Brain microvascular endothelial cell (primary cell): Measurements from ENCODE around the gene ALDH16A1.

Experiments
- DNase-seq: peaks from one replicate; pipeline ENCODE4 v3.0.0-alpha.2; 2020
- H3K27ac ChIP-seq: fragments of 250-450 bp; sonication (Bioruptor Pico); 2 replicates; pipeline ENCODE4 v1.5.1; 2020; ENCODE audit warnings: mild to moderate bottlenecking, moderate library complexity
- H3K27me3 ChIP-seq: fragments of 250-450 bp; sonication (Bioruptor Pico); replicated peaks from 2 replicates; pipeline ENCODE4 v1.5.1; 2020; ENCODE audit warnings: mild to moderate bottlenecking
- H3K36me3 ChIP-seq: fragments of 250-450 bp; sonication (Bioruptor Pico); replicated peaks from 2 replicates; pipeline ENCODE4 v1.5.1; 2020; ENCODE audit warnings: mild to moderate bottlenecking
- H3K4me3 ChIP-seq: 2 replicates; pipeline ENCODE4 v1.5.1; 2011; ENCODE audit warnings: low read depth, mild to moderate bottlenecking, control low read depth, low read length, moderate library complexity
- CTCF ChIP-seq: IDR thresholded peaks from 2 replicates; pipeline ENCODE4 v1.5.1; 2011; ENCODE audit warnings: low read depth, mild to moderate bottlenecking, moderate library complexity, low read length, control low read depth, inconsistent platforms; ENCODE audit errors: missing control alignments
- in situ Hi-C: cut with HindIII; loops from 2 replicates; pipeline ENCODE4 v1.10.0; 2017; ENCODE audit warnings: low sequenced_read_pairs, low pct_ligation_motif_present

The ALDH16A1 gene

DNA sequence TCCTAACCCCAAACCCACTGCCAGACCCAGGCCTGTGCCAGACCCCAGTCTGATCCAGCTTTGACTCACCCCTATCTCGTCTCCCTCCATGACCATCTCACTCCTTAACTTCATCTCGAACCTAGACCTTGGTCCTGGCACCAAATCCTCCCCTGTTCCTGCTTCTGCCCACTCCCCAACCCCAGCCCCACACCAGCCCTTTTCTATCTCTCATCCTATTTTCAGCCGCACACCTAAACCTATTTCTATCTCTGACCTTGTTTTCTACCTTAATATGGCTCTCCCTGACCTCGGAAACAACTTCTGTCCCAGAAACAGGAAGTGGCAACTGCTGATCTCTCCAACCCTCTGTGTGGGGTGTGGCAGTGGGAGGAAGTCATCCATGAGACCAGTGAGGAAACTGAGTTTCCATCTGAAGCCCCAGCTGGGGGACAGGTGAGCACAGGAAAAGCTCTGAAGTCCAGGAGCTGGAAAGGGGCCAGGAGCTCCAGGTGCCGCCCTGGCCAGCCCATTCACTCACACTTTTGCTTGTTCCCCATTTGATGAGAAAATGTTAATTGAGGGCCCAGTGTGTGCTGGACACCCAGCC, 43.5 kb upstream of the ALDH16A1 start:
- in situ Hi-C loops: no loop called here
- no peaks in the 10 kb centered on the region for H3K27me3 ChIP-seq
- DNase-seq: no peak
- TF ChIP-seq CTCF: no peak
- no peaks in the 10 kb centered on the region for H3K36me3 ChIP-seq
- H3K27ac ChIP-seq: no peak overlapping the region
- no peak overlapping the region for H3K4me3 ChIP-seq

- H3K4me3 ChIP-seq: no peak overlapping the region
- peaks cover 1% of the 10 kb centered on the region for H3K27me3 ChIP-seq
- H3K27ac ChIP-seq: no peak overlapping the region
- in situ Hi-C loops: no loop called here
- H3K36me3 ChIP-seq: no peaks in the 10 kb centered on the region
- no peak for DNase-seq
- no peak for TF ChIP-seq CTCF
Observed at GRCh38 chr19:49411681-49412326, 41.2 kb upstream of the ALDH16A1 start.

- no peak overlapping the region for H3K27ac ChIP-seq
- in situ Hi-C loops: no loop called here
Observed at GRCh38 chr19:49413348-49413747, 39.7 kb upstream of the ALDH16A1 start.

GRCh38 chr19:49414256-49414655, 38.8 kb upstream of the ALDH16A1 start:
- Histone ChIP-seq H3K27me3 (peaks cover 7% of the 10 kb centered on the region), H3K27ac (no peak overlapping the region), H3K36me3 (no peaks in the 10 kb centered on the region), H3K4me3 (no peak overlapping the region)
- in situ Hi-C loops: no loop called here
- no peak for TF ChIP-seq CTCF
- no peak for DNase-seq

More at GRCh38 chr19:49413348-49413747, 39.7 kb upstream of the ALDH16A1 start:
- no peak for TF ChIP-seq CTCF
- no peak for DNase-seq
- Histone ChIP-seq H3K27me3 (peaks cover 7% of the 10 kb centered on the region), H3K36me3 (no peaks in the 10 kb centered on the region), H3K4me3 (no peak overlapping the region)

GRCh38 chr19:49415102-49415809, 37.8 kb upstream of the ALDH16A1 start:
- no peak overlapping the region for H3K27ac ChIP-seq
- TF ChIP-seq CTCF: no peak
- H3K36me3 ChIP-seq: no peaks in the 10 kb centered on the region
- no peak overlapping the region for H3K4me3 ChIP-seq
- in situ Hi-C loops: no loop called here
- peak; percentile 21 for DNase-seq
- peaks cover 9% of the 10 kb centered on the region for H3K27me3 ChIP-seq

GRCh38 chr19:49415810-49416200, 37.2 kb upstream of the ALDH16A1 start:
- Histone ChIP-seq H3K4me3 (no peak overlapping the region), H3K27me3 (peaks cover 13% of the 10 kb centered on the region), H3K36me3 (no peaks in the 10 kb centered on the region), H3K27ac (no peak overlapping the region)
- in situ Hi-C loops: no loop called here
- no peak for DNase-seq
- TF ChIP-seq CTCF: no peak
